SJSA1 (cell line): ENCODE results near the gene TPD52L1. TPM values are rescaled to one million over a fixed set of nuclear protein-coding genes. Genes with fewer than 3 reads are reported as not detected.
"Not testable (repeated sequence)": the region's sequence is repeated elsewhere in the genome, so short reads cannot be mapped to it uniquely, and the experiment has no call there.

Source experiments
- DNase-seq, 2 experiments: peaks; one replicate each; pipeline ENCODE4 v3.0.0-alpha.2; 2015 to 2020; ENCODE audit warnings: low spot score in 2 of 2, low read depth in 1 of 2
- H3K27ac ChIP-seq: fragments of 250-450 bp; sonication (Bioruptor Pico); 2 replicates; pipeline ENCODE4 v1.5.1; 2020; ENCODE audit warnings: mild to moderate bottlenecking, moderate library complexity
- H3K27me3 ChIP-seq: fragments of 250-450 bp; sonication (Bioruptor Pico); replicated peaks from 2 replicates; pipeline ENCODE4 v1.5.1; 2020; ENCODE audit warnings: mild to moderate bottlenecking, moderate library complexity
- H3K36me3 ChIP-seq: fragments of 250-450 bp; sonication (Bioruptor Pico); 2 replicates; pipeline ENCODE4 v1.5.1; 2020; ENCODE audit warnings: mild to moderate bottlenecking
- H3K4me1 ChIP-seq: fragments of 250-450 bp; sonication (Bioruptor Pico); replicated peaks from 2 replicates; pipeline ENCODE4 v1.6.1; 2021; ENCODE audit warnings: mild to moderate bottlenecking
- H3K4me3 ChIP-seq: fragments of 250-450 bp; sonication (Bioruptor Pico); 2 replicates; pipeline ENCODE4 v1.5.1; 2020; ENCODE audit warnings: mild to moderate bottlenecking
- H3K9me3 ChIP-seq: fragments of 250-450 bp; sonication (Bioruptor Pico); replicated peaks from 2 replicates; pipeline ENCODE4 v1.5.1; 2020; ENCODE audit warnings: mild to moderate bottlenecking
- total RNA-seq: library from RNA; depleted of rRNA; stranded (reverse); fragments of >200 nt; shearing (Covaris generic); gene quantifications from 2 replicates; pipeline ENCODE4 v1.2.3, GENCODE V29; 2014

Gene TPD52L1
- total RNA-seq, 1 experiment from 2014 or later: 47.9 TPM

- peaks cover 11% of the 10 kb centered on the region for H3K4me1 ChIP-seq
- H3K27me3 ChIP-seq: no peaks in the 10 kb centered on the region
- no peak overlapping the region for H3K27ac ChIP-seq
- DNase-seq: no peak
- H3K36me3 ChIP-seq: peaks cover 38% of the 10 kb centered on the region
- no peak overlapping the region for H3K4me3 ChIP-seq
- no peaks in the 10 kb centered on the region for H3K9me3 ChIP-seq
Observed at GRCh38 chr6:125273251-125273650, 119.7 kb downstream of the TPD52L1 start.

DNA sequence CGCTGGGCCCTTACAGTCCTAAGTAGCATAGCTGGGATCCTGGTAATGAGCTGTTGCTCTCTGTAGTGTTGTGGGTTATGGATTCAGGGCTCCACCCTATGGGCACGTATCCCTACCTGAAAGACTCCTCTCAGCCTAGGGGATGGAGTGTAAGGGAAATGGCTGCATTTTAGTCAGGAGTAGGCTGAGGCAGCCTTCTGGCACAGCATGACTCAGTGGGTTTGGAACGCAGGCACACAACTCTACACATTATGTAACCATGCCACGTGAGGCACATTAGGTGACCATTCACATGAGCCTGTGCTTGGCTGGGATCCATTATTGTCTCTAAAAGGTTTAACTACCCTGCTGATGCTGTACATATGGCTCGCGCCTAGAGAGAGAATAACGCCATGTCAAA is 120.4 kb downstream of the TPD52L1 start:
- Histone ChIP-seq H3K36me3 (peaks cover 38% of the 10 kb centered on the region), H3K27ac (peak overlapping the region; percentile 12; the same call in 1 of the 2 replicates), H3K4me1 (peaks cover 10% of the 10 kb centered on the region), H3K4me3 (no peak overlapping the region), H3K27me3 (no peaks in the 10 kb centered on the region), H3K9me3 (no peaks in the 10 kb centered on the region)
- DNase-seq: peak; percentile 20 to 59

GRCh38 chr6:125274935-125275334 is 121.4 kb downstream of the TPD52L1 start:
- DNase-seq: no peak
- Histone ChIP-seq H3K4me1 (peaks cover 10% of the 10 kb centered on the region), H3K36me3 (peaks cover 40% of the 10 kb centered on the region), H3K27me3 (no peaks in the 10 kb centered on the region), H3K27ac (no peak overlapping the region), H3K9me3 (no peaks in the 10 kb centered on the region), H3K4me3 (no peak overlapping the region)

GRCh38 chr6:125275779-125276178 is 122.2 kb downstream of the TPD52L1 start:
- Histone ChIP-seq H3K9me3 (no peaks in the 10 kb centered on the region; the same call in 1 of the 2 replicates), H3K36me3 (peaks cover 48% of the 10 kb centered on the region)

DNA sequence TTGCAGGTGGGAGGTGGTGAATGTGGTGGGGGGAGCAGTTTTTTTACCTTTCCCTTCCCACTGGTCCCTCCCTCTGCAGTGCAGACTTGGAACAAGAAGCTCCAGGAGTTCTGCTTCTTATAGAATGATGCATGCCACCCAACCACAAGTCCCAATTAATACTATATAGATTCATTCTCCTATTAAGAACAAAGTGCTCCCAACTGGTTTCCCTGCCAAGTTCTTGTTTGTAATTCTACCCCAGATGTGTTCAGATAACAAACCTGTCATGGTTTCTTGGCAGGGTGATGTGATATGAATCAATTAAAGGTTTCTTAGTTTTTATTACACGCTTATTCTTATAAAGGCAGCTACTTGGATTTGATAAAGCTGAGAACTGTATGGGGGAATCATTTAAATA is 124.3 kb downstream of the TPD52L1 start:
- H3K4me1 ChIP-seq: peaks cover 10% of the 10 kb centered on the region
- no peak for DNase-seq
- H3K4me3 ChIP-seq: no peak overlapping the region
- H3K36me3 ChIP-seq: peaks cover 61% of the 10 kb centered on the region
- no peaks in the 10 kb centered on the region for H3K27me3 ChIP-seq
- H3K27ac ChIP-seq: no peak overlapping the region
- H3K9me3 ChIP-seq: no peaks in the 10 kb centered on the region; the same call in 1 of the 2 replicates

More at GRCh38 chr6:125275779-125276178, 122.2 kb downstream of the TPD52L1 start:
- DNase-seq: no peak
- Histone ChIP-seq H3K4me3 (no peak overlapping the region), H3K4me1 (peaks cover 10% of the 10 kb centered on the region), H3K27me3 (no peaks in the 10 kb centered on the region), H3K27ac (no peak overlapping the region)

- no peak for DNase-seq
- H3K27ac ChIP-seq: no peak overlapping the region
- no peak overlapping the region for H3K4me3 ChIP-seq
- H3K36me3 ChIP-seq: peaks cover 49% of the 10 kb centered on the region
- no peaks in the 10 kb centered on the region for H3K27me3 ChIP-seq
- H3K4me1 ChIP-seq: peaks cover 4% of the 10 kb centered on the region; the same call in 1 of the 2 replicates
- H3K9me3 ChIP-seq: no peaks in the 10 kb centered on the region; the same call in 1 of the 2 replicates
Observed at GRCh38 chr6:125279961-125280360, 126.4 kb downstream of the TPD52L1 start.

- H3K36me3 ChIP-seq: peaks cover 48% of the 10 kb centered on the region
- H3K27me3 ChIP-seq, DNase-seq, H3K9me3 ChIP-seq, H3K27ac ChIP-seq, H3K4me3 ChIP-seq, H3K4me1 ChIP-seq: not testable (repeated sequence)
Observed at GRCh38 chr6:125280370-125281035, 126.9 kb downstream of the TPD52L1 start.

DNA sequence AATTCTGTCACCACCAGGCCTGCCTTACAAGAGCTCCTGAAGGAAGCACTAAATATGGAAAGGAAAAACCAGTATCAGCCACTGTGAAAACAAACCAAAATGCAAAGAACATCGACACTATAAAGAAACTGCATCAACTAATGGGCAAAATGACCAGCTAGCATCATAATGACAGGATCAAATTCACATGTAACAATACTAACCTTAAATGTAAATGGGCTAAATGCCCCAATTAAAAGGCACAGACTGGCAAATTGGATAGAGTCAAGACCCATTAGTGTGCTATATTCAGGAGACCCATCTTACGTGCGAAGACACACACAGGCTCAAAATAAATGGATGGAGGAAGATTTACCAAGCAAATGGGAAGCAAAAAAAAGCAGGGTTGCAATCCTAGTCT is 128.9 kb downstream of the TPD52L1 start:
- not testable (repeated sequence) for H3K9me3 ChIP-seq, H3K27ac ChIP-seq, H3K4me1 ChIP-seq, H3K4me3 ChIP-seq, H3K27me3 ChIP-seq, DNase-seq
- H3K36me3 ChIP-seq: peaks cover 54% of the 10 kb centered on the region

DNA sequence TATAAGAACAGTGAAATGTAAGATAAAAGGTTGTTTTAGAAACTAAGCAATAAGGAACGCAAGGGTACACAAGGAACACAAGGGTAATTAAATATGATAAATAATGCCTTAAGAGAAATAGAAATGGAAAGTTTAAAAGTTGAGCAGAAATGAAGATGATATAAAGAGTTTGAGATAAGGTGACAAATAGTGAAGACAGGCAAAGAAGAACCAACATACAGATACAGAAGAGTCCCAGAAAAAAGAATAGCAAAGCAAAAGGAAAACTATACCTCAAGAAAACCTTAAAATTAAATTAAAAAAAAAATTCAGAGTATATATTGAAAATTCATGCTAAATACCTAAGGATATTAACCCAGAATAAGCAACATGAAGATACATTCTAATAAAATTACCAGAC is 131.8 kb downstream of the TPD52L1 start:
- no peaks in the 10 kb centered on the region for H3K27me3 ChIP-seq
- no peak overlapping the region for H3K27ac ChIP-seq
- H3K4me1 ChIP-seq: no peaks in the 10 kb centered on the region
- H3K9me3 ChIP-seq: no peaks in the 10 kb centered on the region; the same call in 1 of the 2 replicates
- H3K4me3 ChIP-seq: no peak overlapping the region
- DNase-seq: no peak
- peaks cover 67% of the 10 kb centered on the region for H3K36me3 ChIP-seq

DNA sequence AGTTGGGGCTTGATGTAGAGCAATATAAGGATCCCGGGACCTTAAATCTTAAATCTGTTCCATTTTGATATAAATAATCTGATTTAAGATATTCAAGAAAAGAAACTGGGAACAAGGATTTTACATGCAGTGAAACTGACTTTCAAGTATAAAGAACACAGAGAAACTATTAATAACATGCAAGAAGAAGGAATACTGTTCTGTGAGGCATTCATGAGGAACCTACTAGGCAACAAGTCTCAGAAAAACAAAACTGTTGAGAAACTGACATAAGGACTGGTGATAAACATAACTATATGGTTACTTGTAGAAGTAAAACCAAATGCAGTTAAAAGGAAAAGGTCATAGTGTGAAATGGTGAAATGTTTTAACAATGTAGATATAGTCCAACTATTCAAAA is 132.4 kb downstream of the TPD52L1 start:
- H3K9me3 ChIP-seq: no peaks in the 10 kb centered on the region; the same call in 1 of the 2 replicates
- H3K4me1 ChIP-seq: no peaks in the 10 kb centered on the region
- H3K36me3 ChIP-seq: peaks cover 67% of the 10 kb centered on the region
- H3K27ac ChIP-seq: no peak overlapping the region
- no peaks in the 10 kb centered on the region for H3K27me3 ChIP-seq
- no peak for DNase-seq
- no peak overlapping the region for H3K4me3 ChIP-seq

- H3K27ac ChIP-seq: no peak overlapping the region
- H3K27me3 ChIP-seq: no peaks in the 10 kb centered on the region
- H3K9me3 ChIP-seq: no peaks in the 10 kb centered on the region
- H3K4me1 ChIP-seq: no peaks in the 10 kb centered on the region
- DNase-seq: no peak
- peaks cover 71% of the 10 kb centered on the region for H3K36me3 ChIP-seq
- no peak overlapping the region for H3K4me3 ChIP-seq
Observed at GRCh38 chr6:125287718-125288117, 134.1 kb downstream of the TPD52L1 start.

DNA sequence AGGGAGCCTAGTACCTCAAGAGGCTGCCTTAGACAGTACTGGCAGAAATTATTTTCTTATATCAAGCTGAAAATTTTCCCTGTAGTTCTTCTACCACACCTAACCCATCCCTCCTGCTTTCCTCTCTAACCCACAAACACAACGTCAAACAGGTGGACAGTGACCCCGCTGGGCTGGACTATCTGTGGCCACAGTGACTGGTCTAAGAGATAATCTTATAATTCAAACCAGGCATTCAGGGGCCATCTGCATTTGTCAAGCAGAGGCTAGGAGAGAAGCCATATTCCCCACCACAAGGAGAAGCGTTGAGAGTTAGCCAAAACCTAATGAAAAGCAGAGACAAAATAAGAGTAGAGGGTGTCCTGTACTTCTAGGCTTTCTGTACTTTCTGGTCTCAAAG is 140.0 kb downstream of the TPD52L1 start:
- Histone ChIP-seq H3K27ac (no peak overlapping the region), H3K9me3 (no peaks in the 10 kb centered on the region), H3K4me3 (no peak overlapping the region), H3K27me3 (no peaks in the 10 kb centered on the region), H3K4me1 (peaks cover 14% of the 10 kb centered on the region), H3K36me3 (peaks cover 80% of the 10 kb centered on the region)
- DNase-seq: no peak

GRCh38 chr6:125294036-125294435 is 140.5 kb downstream of the TPD52L1 start:
- H3K9me3 ChIP-seq: no peaks in the 10 kb centered on the region

DNA sequence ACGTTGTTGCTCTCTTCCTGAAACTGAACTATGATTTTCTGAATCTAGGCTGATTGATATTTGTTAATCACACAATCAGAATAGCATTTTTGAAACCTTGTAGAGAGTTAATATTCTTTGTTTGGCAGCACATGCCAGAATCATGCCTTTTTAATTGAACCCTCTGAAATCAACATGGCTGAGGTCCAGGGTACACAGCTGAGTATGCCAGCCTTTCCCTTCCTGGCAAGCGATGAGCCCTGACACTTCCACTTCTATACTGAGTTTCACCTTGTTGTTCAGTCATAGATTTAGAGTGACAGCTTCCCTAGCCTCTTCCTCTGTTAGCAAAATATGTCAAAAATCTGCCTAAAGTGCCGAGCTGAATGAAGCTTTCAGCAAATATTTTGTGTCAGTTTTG is 141.4 kb downstream of the TPD52L1 start:
- DNase-seq: no peak
- H3K27ac ChIP-seq: no peak overlapping the region
- no peaks in the 10 kb centered on the region for H3K9me3 ChIP-seq
- H3K36me3 ChIP-seq: peaks cover 89% of the 10 kb centered on the region
- no peak overlapping the region for H3K4me3 ChIP-seq
- H3K27me3 ChIP-seq: no peaks in the 10 kb centered on the region
- H3K4me1 ChIP-seq: peaks cover 14% of the 10 kb centered on the region

More at GRCh38 chr6:125294036-125294435, 140.5 kb downstream of the TPD52L1 start:
- Histone ChIP-seq H3K4me3 (no peak overlapping the region), H3K36me3 (peaks cover 84% of the 10 kb centered on the region), H3K4me1 (peaks cover 14% of the 10 kb centered on the region), H3K27ac (no peak overlapping the region), H3K27me3 (no peaks in the 10 kb centered on the region)
- peak in 1 of 2 experiments; percentile 28 for DNase-seq
